SK-N-SH (cell line): ENCODE results near the gene NSD1. TPM values are rescaled to one million over a fixed set of nuclear protein-coding genes. Genes with fewer than 3 reads are reported as not detected.

Experiments used
- CTCF ChIA-PET: fragments of 300-600, 350-600 bp; formaldehyde crosslinking; extraction: SDS; loops from one replicate; lab custom pipeline; 2021; lab: Yijun Ruan, JAX
- POLR2A ChIA-PET: fragments of 350-600 bp; sonication (Branson Sonifier 250); formaldehyde crosslinking; extraction: SDS; loops from one replicate; lab custom pipeline; 2020; ENCODE audit warnings: antibody characterized with exemption, inconsistent platforms; lab: Yijun Ruan, JAX
- DNase-seq: peaks from one replicate; pipeline ENCODE4 v3.0.0; 2012
- H2AFZ ChIP-seq: fragments of 200-600 bp; sonication (generic); 2 replicates; pipeline ENCODE4 v1.8.1; 2016; ENCODE audit warnings: antibody characterized with exemption, mild to moderate bottlenecking, low read depth
- H3F3A ChIP-seq: fragments of 200-600 bp; sonication (generic); replicated peaks from 2 replicates; pipeline ENCODE3; 2016; ENCODE audit warnings: antibody characterized with exemption, mild to moderate bottlenecking; ENCODE audit not compliant: insufficient read depth
- H3K27ac ChIP-seq, 2 experiments: fragments of 200-500 bp in 1 of 2; fragments of 200-600 bp in 1 of 2; sonication (Bioruptor generic) in 1 of 2; sonication (generic), shearing (Covaris generic) in 1 of 2; 2 replicates each; pipeline versions ENCODE4 v1.5.1 to v1.6.1; 2014 to 2016; ENCODE audit warnings: low read depth in 2 of 2, inconsistent platforms in 1 of 2, low read length in 1 of 2, mild to moderate bottlenecking in 1 of 2, mixed read lengths in 1 of 2
- H3K27me3 ChIP-seq: fragments of 200-600 bp; sonication (generic), shearing (Covaris generic); 2 replicates; pipeline ENCODE4 v1.6.1; 2016; ENCODE audit warnings: mixed run types; ENCODE audit not compliant: insufficient read depth
- H3K36me3 ChIP-seq, 2 experiments: fragments of 200-500 bp in 1 of 2; fragments of 200-600 bp in 1 of 2; sonication (Bioruptor generic) in 1 of 2; sonication (generic) in 1 of 2; replicated peaks in 1 of 2; 2 replicates each; pipeline versions ENCODE3 to v1.5.1; 2014 to 2016; ENCODE audit warnings: low read length in 1 of 2, mild to moderate bottlenecking in 1 of 2; ENCODE audit not compliant: insufficient read depth in 2 of 2, control insufficient read depth in 1 of 2
- H3K4me1 ChIP-seq, 2 experiments: fragments of 200-500 bp in 1 of 2; fragments of 200-600 bp in 1 of 2; sonication (Bioruptor generic) in 1 of 2; sonication (generic), shearing (Covaris generic) in 1 of 2; 2 replicates each; pipeline versions ENCODE4 v1.5.1 to v1.6.1; 2014 to 2016; ENCODE audit warnings: low read depth in 1 of 2, low read length in 1 of 2, mixed run types in 1 of 2; ENCODE audit not compliant: insufficient read depth in 2 of 2, control insufficient read depth in 1 of 2
- H3K4me2 ChIP-seq: fragments of 200-600 bp; sonication (generic), shearing (Covaris generic); 2 replicates; pipeline ENCODE4 v1.6.1; 2017; ENCODE audit warnings: mixed run types
- H3K4me3 ChIP-seq, 2 experiments: fragments of 200-500 bp in 1 of 2; fragments of 200-600 bp in 1 of 2; sonication (Bioruptor generic) in 1 of 2; sonication (generic), shearing (Covaris generic) in 1 of 2; 2 replicates each; pipeline versions ENCODE4 v1.5.1 to v1.8.1; 2014 to 2016; ENCODE audit warnings: low read depth in 2 of 2, inconsistent platforms in 1 of 2, low read length in 1 of 2, mild to moderate bottlenecking in 1 of 2, mixed read lengths in 1 of 2, moderate library complexity in 1 of 2
- H3K79me2 ChIP-seq: fragments of 200-600 bp; sonication (generic); 2 replicates; pipeline ENCODE4 v1.8.1; 2017; ENCODE audit warnings: mild to moderate bottlenecking; ENCODE audit not compliant: insufficient read depth
- H3K9ac ChIP-seq: fragments of 200-600 bp; sonication (generic); 2 replicates; pipeline ENCODE4 v1.6.1; 2017; ENCODE audit warnings: mixed run types
- H3K9me2 ChIP-seq: fragments of 200-600 bp; sonication (generic); 2 replicates; pipeline ENCODE4 v1.6.1; 2017; ENCODE audit warnings: mixed run types
- H3K9me3 ChIP-seq: fragments of 200-600 bp; sonication (generic); 2 replicates; pipeline ENCODE4 v1.6.1; 2017; ENCODE audit warnings: mixed run types, mild to moderate bottlenecking, moderate library complexity
- H4K20me1 ChIP-seq: fragments of 200-600 bp; sonication (generic); 2 replicates; pipeline ENCODE4 v1.6.1; 2017; ENCODE audit warnings: mild to moderate bottlenecking, mixed run types; ENCODE audit not compliant: insufficient read depth
- ELF1 ChIP-seq: IDR thresholded peaks from 2 replicates; pipeline ENCODE4 v1.4.0; 2012
- FOSL2 ChIP-seq: IDR thresholded peaks from 2 replicates; pipeline ENCODE4 v1.4.0; 2012; ENCODE audit warnings: low read depth, mild to moderate bottlenecking, moderate library complexity, borderline replicate concordance
- GABPA ChIP-seq: IDR thresholded peaks from 2 replicates; pipeline ENCODE4 v1.4.0; 2012; ENCODE audit warnings: low read depth, mild to moderate bottlenecking
- JUND ChIP-seq: IDR thresholded peaks from 2 replicates; pipeline ENCODE4 v1.4.0; 2012
- MEF2A ChIP-seq: IDR thresholded peaks from 2 replicates; pipeline ENCODE4 v1.4.0; 2012; ENCODE audit warnings: low read depth, borderline replicate concordance
- MXI1 ChIP-seq: IDR thresholded peaks from 2 replicates; pipeline ENCODE4 v1.6.1; 2012; ENCODE audit warnings: mild to moderate bottlenecking, low read depth, low read length, improper control_type of control experiment
- NFIC ChIP-seq: IDR thresholded peaks from 2 replicates; pipeline ENCODE4 v1.4.0; 2012; ENCODE audit warnings: borderline replicate concordance
- NRF1 ChIP-seq: IDR thresholded peaks from 2 replicates; pipeline ENCODE4 v1.6.1; 2012; ENCODE audit warnings: low read depth, mild to moderate bottlenecking, low read length
- POLR2AphosphoS5 ChIP-seq: IDR thresholded peaks from 2 replicates; pipeline ENCODE4 v1.6.1; 2012; ENCODE audit warnings: low read depth, low read length
- RCOR1 ChIP-seq: fragments of 150-350 bp; IDR thresholded peaks from 2 replicates; pipeline ENCODE4 v1.6.1; 2017; ENCODE audit warnings: antibody characterized with exemption, low read length
- SIN3A ChIP-seq: IDR thresholded peaks from 2 replicates; pipeline ENCODE4 v1.6.1; 2012; ENCODE audit warnings: low read depth, mild to moderate bottlenecking, low read length, moderate library complexity, borderline replicate concordance
- SMC3 ChIP-seq: IDR thresholded peaks from 2 replicates; pipeline ENCODE4 v1.6.1; 2012; ENCODE audit warnings: low read depth, low read length, improper control_type of control experiment
- TEAD4 ChIP-seq: IDR thresholded peaks from 2 replicates; pipeline ENCODE4 v1.4.0; 2012; ENCODE audit warnings: mild to moderate bottlenecking, borderline replicate concordance; ENCODE audit not compliant: insufficient read depth
- WGBS: methylation state at CpG from one replicate; pipeline ENCODE4 v1.1.6; 2017; ENCODE audit warnings: low lambda C conversion rate; 5-methylcytosine and 5-hydroxymethylcytosine counted together
- polyA plus RNA-seq, 3 experiments: library from polyadenylated mRNA; depleted of rRNA; stranded (reverse); fragments of >200 nt; gene quantifications; 2 replicates each; pipeline ENCODE4 v1.2.3, GENCODE V29; 2012
- TF ChIP-seq, protein P1 (sequence below): fragments of 150-350 bp; IDR thresholded peaks from 2 replicates; pipeline ENCODE4 v1.6.1; 2017; ENCODE audit warnings: antibody characterized with exemption, low read length, low read depth, borderline replicate concordance
- TF ChIP-seq, protein P2 (sequence below): IDR thresholded peaks from 2 replicates; pipeline ENCODE4; 2012
- TF ChIP-seq, protein P3 (sequence below): fragments of 150-350 bp; IDR thresholded peaks from 2 replicates; pipeline ENCODE4 v1.6.1; 2016; ENCODE audit warnings: mild to moderate bottlenecking, low read depth, low read length
- TF ChIP-seq, protein P4 (sequence below): fragments of 200-600 bp; sonication (generic); IDR thresholded peaks from 2 replicates; pipeline ENCODE4 v1.6.1; 2017; ENCODE audit warnings: antibody characterized with exemption, mild to moderate bottlenecking, moderate library complexity

NSD1 gene
- polyA plus RNA-seq, 1 of the 3 experiments (the other 2 are of a cell fraction), result 6.7 TPM

DNA sequence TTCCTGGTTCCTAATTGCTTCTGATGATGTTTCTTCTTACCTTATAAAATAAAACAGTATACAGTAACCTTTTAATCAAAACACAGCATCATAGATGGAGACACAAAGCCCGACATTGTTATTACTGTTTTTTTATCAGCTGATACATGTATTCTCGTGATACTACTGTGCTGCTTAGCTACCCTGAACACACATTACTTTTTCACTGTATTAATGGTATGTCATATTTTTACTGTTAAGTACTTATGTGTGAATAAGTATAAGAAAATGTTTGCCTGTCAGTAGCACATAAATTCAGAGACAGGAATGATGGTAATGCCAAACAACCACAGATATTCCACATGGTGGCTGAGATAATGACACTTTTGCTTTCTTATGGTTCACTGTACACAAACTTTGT lies 101.3 kb downstream of the NSD1 start:
- ChIA-PET POLR2A (no interaction called here), CTCF (interaction anchor here (1.2 kb wide), 1 partner anchor 15 kb away, joined by 5 read pairs; no protein-coding TSS in a partner anchor)
- no peak overlapping the region for H2AFZ ChIP-seq
- TF ChIP-seq POLR2AphosphoS5, result no peak
- no peak for TF ChIP-seq ELF1
- TF ChIP-seq, protein P1, sequence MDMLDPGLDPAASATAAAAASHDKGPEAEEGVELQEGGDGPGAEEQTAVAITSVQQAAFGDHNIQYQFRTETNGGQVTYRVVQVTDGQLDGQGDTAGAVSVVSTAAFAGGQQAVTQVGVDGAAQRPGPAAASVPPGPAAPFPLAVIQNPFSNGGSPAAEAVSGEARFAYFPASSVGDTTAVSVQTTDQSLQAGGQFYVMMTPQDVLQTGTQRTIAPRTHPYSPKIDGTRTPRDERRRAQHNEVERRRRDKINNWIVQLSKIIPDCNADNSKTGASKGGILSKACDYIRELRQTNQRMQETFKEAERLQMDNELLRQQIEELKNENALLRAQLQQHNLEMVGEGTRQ, result no peak
- TF ChIP-seq JUND, result no peak
- no peak for TF ChIP-seq GABPA
- no peak for TF ChIP-seq SIN3A
- no peaks in the 10 kb centered on the region for H3K9me2 ChIP-seq
- no peak overlapping the region for H3K9ac ChIP-seq
- DNase-seq, result no peak
- peaks cover 28% of the 10 kb centered on the region; the same call in 1 of the 2 replicates for H3K79me2 ChIP-seq
- peaks cover 23 to 34% of the 10 kb centered on the region in 2 experiments for H3K36me3 ChIP-seq
- 93% methylated on average over 2 of the region's 2 CpGs for WGBS
- no peaks in the 10 kb centered on the region for H4K20me1 ChIP-seq
- no peak overlapping the region for H3K4me3 ChIP-seq
- H3K4me2 ChIP-seq, result no peak overlapping the region
- H3K27ac ChIP-seq, result no peak overlapping the region
- H3K27me3 ChIP-seq, result no peaks in the 10 kb centered on the region
- peaks cover 6% of the 10 kb centered on the region for H3F3A ChIP-seq
- no peaks in the 10 kb centered on the region for H3K9me3 ChIP-seq
- H3K4me1 ChIP-seq, result peaks cover 0 to 5% of the 10 kb centered on the region in 2 experiments; a peak in 2 of 4 replicates

DNA sequence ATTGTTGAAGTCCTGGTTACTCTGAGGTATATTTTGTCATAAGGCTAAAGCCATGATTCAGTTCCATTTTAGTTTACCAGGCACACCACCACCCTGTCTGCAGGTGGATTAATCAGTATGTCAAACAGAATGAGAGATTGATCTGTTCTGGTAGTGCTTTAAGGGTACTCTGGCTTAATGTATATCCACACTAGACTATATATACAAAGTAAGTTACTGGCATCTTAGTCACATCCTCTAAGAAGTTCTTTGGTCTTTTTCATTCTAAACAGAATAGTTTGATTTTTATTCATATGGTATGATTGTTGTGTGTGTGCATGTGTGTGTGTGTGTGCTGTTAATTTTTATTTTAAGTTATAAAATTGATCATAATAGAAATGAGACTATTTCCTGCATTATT lies 108.2 kb downstream of the NSD1 start:
- H3K4me2 ChIP-seq, result no peak overlapping the region
- no peak for DNase-seq
- H3K4me1 ChIP-seq, result no peaks in the 10 kb centered on the region
- no peaks in the 10 kb centered on the region for H3K9me2 ChIP-seq
- CTCF ChIA-PET, result interaction anchor here (1.4 kb wide), 1 partner anchor 53 kb away, joined by 3 read pairs; no protein-coding TSS in a partner anchor
- H4K20me1 ChIP-seq, result no peaks in the 10 kb centered on the region
- H2AFZ ChIP-seq, result no peak overlapping the region
- no peaks in the 10 kb centered on the region for H3K9me3 ChIP-seq
- H3K9ac ChIP-seq, result no peak overlapping the region
- H3K27me3 ChIP-seq, result no peaks in the 10 kb centered on the region
- no peaks in the 10 kb centered on the region for H3K79me2 ChIP-seq
- H3K36me3 ChIP-seq, result peaks cover 36 to 58% of the 10 kb centered on the region in 2 experiments
- H3F3A ChIP-seq, result peaks cover 11% of the 10 kb centered on the region
- H3K4me3 ChIP-seq, result no peak overlapping the region
- no peak overlapping the region for H3K27ac ChIP-seq
- TF ChIP-seq FOSL2, result no peak
- no peak for TF ChIP-seq GABPA
- no peak for TF ChIP-seq MEF2A
- TF ChIP-seq RCOR1, result no peak
- no peak for TF ChIP-seq MXI1
- no peak for TF ChIP-seq POLR2AphosphoS5
- no peak for TF ChIP-seq TEAD4
- TF ChIP-seq, protein P2, sequence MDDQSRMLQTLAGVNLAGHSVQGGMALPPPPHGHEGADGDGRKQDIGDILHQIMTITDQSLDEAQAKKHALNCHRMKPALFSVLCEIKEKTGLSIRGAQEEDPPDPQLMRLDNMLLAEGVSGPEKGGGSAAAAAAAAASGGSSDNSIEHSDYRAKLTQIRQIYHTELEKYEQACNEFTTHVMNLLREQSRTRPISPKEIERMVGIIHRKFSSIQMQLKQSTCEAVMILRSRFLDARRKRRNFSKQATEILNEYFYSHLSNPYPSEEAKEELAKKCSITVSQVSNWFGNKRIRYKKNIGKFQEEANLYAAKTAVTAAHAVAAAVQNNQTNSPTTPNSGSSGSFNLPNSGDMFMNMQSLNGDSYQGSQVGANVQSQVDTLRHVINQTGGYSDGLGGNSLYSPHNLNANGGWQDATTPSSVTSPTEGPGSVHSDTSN, result no peak
- TF ChIP-seq NRF1, result no peak
- TF ChIP-seq NFIC, result no peak
- TF ChIP-seq, protein P1, result no peak
- TF ChIP-seq, protein P3, sequence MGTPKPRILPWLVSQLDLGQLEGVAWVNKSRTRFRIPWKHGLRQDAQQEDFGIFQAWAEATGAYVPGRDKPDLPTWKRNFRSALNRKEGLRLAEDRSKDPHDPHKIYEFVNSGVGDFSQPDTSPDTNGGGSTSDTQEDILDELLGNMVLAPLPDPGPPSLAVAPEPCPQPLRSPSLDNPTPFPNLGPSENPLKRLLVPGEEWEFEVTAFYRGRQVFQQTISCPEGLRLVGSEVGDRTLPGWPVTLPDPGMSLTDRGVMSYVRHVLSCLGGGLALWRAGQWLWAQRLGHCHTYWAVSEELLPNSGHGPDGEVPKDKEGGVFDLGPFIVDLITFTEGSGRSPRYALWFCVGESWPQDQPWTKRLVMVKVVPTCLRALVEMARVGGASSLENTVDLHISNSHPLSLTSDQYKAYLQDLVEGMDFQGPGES, result no peak
- TF ChIP-seq SMC3, result no peak
- TF ChIP-seq, protein P4, sequence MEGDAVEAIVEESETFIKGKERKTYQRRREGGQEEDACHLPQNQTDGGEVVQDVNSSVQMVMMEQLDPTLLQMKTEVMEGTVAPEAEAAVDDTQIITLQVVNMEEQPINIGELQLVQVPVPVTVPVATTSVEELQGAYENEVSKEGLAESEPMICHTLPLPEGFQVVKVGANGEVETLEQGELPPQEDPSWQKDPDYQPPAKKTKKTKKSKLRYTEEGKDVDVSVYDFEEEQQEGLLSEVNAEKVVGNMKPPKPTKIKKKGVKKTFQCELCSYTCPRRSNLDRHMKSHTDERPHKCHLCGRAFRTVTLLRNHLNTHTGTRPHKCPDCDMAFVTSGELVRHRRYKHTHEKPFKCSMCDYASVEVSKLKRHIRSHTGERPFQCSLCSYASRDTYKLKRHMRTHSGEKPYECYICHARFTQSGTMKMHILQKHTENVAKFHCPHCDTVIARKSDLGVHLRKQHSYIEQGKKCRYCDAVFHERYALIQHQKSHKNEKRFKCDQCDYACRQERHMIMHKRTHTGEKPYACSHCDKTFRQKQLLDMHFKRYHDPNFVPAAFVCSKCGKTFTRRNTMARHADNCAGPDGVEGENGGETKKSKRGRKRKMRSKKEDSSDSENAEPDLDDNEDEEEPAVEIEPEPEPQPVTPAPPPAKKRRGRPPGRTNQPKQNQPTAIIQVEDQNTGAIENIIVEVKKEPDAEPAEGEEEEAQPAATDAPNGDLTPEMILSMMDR, result no peak
- POLR2A ChIA-PET, result no interaction called here
